ENCODE data around the gene RTKN2. TPM values are rescaled to one million over a fixed set of nuclear protein-coding genes. Genes with fewer than 3 reads are reported as not detected.

The RTKN2 gene
- polyA plus RNA-seq, 1 of the 3 experiments (the other 2 are of a cell fraction) = 1.4 TPM

DNA sequence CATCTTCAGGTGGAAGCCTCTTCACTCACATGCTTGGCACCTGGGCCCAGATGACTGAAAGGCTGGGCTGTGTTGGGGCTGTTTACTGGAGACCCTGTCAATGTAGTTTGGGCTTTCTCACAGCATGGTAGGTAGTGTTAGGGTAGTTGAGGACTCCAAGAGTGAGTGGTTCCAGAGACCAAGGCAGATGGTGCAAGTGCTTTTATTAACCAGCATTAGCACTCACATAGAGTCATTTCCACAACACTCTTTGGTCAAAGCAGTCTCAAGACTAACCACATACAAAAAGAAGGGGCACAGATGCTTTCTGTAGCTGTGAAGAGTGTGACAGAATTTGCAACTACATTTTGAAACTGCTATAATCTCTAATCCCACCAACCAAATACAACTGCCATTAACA, 135.0 kb downstream of the RTKN2 start:
- Histone ChIP-seq H3K9me3 (no peaks in the 10 kb centered on the region), H3K79me2 (ENCODE audit: insufficient read depth) (no peaks in the 10 kb centered on the region), H3K36me3 (replicated peaks in 1 of 2; ENCODE audit: control insufficient read depth in 1 of 2, insufficient read depth in 2 of 2, low read length in 1 of 2) (no peaks in the 10 kb centered on the region), H3K4me3 (ENCODE audit: low read depth in 2 of 2, low read length in 1 of 2) (no peak overlapping the region), H2AFZ (ENCODE audit: low read depth) (no peak overlapping the region), H3K9ac (no peak overlapping the region), H3F3A (replicated peaks; ENCODE audit: insufficient read depth) (peaks cover 20% of the 10 kb centered on the region), H3K27ac (ENCODE audit: low read depth in 2 of 2, low read length in 1 of 2) (no peak overlapping the region), H3K4me2 (no peak overlapping the region), H3K27me3 (ENCODE audit: insufficient read depth) (no peaks in the 10 kb centered on the region), H3K9me2 (no peaks in the 10 kb centered on the region), H3K4me1 (ENCODE audit: control insufficient read depth in 1 of 2, insufficient read depth in 2 of 2, low read depth in 1 of 2, low read length in 1 of 2) (peaks cover 0 to 12% of the 10 kb centered on the region in 2 experiments; a peak in 1 of 4 replicates), H4K20me1 (ENCODE audit: insufficient read depth) (no peaks in the 10 kb centered on the region)
- DNase-seq = no peak
- ChIA-PET POLR2A (no interaction called here), CTCF (no interaction called here)
- TF ChIP-seq RCOR1 (IDR thresholded peaks at IDR 0.05; ENCODE audit: low read length) = no peak
- no peak for TF ChIP-seq TEAD4 (IDR thresholded peaks at IDR 0.05; ENCODE audit: borderline replicate concordance, insufficient read depth)
- TF ChIP-seq EP300 (IDR thresholded peaks at IDR 0.05; ENCODE audit: borderline replicate concordance in 1 of 2, low read depth in 1 of 2, low read length in 1 of 2) = no peak
- TF ChIP-seq, protein P1, sequence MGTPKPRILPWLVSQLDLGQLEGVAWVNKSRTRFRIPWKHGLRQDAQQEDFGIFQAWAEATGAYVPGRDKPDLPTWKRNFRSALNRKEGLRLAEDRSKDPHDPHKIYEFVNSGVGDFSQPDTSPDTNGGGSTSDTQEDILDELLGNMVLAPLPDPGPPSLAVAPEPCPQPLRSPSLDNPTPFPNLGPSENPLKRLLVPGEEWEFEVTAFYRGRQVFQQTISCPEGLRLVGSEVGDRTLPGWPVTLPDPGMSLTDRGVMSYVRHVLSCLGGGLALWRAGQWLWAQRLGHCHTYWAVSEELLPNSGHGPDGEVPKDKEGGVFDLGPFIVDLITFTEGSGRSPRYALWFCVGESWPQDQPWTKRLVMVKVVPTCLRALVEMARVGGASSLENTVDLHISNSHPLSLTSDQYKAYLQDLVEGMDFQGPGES (IDR thresholded peaks at IDR 0.05; ENCODE audit: low read depth, low read length) = no peak
- TF ChIP-seq GABPA (IDR thresholded peaks at IDR 0.05; ENCODE audit: low read depth) = no peak
- no peak for TF ChIP-seq ELF1 (IDR thresholded peaks at IDR 0.05)
- TF ChIP-seq, protein P2, sequence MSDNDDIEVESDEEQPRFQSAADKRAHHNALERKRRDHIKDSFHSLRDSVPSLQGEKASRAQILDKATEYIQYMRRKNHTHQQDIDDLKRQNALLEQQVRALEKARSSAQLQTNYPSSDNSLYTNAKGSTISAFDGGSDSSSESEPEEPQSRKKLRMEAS (IDR thresholded peaks at IDR 0.05; ENCODE audit: low read depth) = no peak
- TF ChIP-seq TCF12 (IDR thresholded peaks at IDR 0.05) = no peak
- TF ChIP-seq JUND (IDR thresholded peaks at IDR 0.05) = no peak
- TF ChIP-seq, protein P3, sequence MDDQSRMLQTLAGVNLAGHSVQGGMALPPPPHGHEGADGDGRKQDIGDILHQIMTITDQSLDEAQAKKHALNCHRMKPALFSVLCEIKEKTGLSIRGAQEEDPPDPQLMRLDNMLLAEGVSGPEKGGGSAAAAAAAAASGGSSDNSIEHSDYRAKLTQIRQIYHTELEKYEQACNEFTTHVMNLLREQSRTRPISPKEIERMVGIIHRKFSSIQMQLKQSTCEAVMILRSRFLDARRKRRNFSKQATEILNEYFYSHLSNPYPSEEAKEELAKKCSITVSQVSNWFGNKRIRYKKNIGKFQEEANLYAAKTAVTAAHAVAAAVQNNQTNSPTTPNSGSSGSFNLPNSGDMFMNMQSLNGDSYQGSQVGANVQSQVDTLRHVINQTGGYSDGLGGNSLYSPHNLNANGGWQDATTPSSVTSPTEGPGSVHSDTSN (IDR thresholded peaks at IDR 0.05) = no peak
- no peak for TF ChIP-seq MEF2A (IDR thresholded peaks at IDR 0.05; ENCODE audit: borderline replicate concordance, low read depth)
- TF ChIP-seq EZH2phosphoT487 (IDR thresholded peaks at IDR 0.05; ENCODE audit: borderline replicate concordance, low read depth) = no peak
- no peak for TF ChIP-seq GATA2 (CRISPR knock-in tag; IDR thresholded peaks at IDR 0.05)
- TF ChIP-seq, protein P4, sequence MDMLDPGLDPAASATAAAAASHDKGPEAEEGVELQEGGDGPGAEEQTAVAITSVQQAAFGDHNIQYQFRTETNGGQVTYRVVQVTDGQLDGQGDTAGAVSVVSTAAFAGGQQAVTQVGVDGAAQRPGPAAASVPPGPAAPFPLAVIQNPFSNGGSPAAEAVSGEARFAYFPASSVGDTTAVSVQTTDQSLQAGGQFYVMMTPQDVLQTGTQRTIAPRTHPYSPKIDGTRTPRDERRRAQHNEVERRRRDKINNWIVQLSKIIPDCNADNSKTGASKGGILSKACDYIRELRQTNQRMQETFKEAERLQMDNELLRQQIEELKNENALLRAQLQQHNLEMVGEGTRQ (IDR thresholded peaks at IDR 0.05; ENCODE audit: borderline replicate concordance, low read depth, low read length) = no peak
- TF ChIP-seq RAD21 (IDR thresholded peaks at IDR 0.05; ENCODE audit: low read length) = no peak

Other genes with a start within 250 kb of the RTKN2 start
- 4.5 and 5.9 TPM in 2 replicates for gene ZNF365, start 105.5 kb upstream of the RTKN2 start, polyA plus RNA-seq (2012; rRNA removed)